Panc1 (cell line): Measurements from ENCODE around the gene RXFP4. TPM values are rescaled to one million over a fixed set of nuclear protein-coding genes. Genes with fewer than 3 reads are reported as not detected.

Experiments used
- ATAC-seq: fragments of 200-7000 bp; cut with Tn5 transposase; 2 replicates; pipeline ENCODE4 v1.9.1; 2020; ENCODE audit warnings: mild to moderate bottlenecking, moderate library complexity
- BruUV-seq: library from RNA; stranded (reverse); fragments of 400-500 nt; replicated peaks from 2 replicates; lab custom pipeline; 2021; lab: Mats Ljungman, UMichigan
- CTCF ChIA-PET: fragments of 300-600 bp; sonication (Branson Sonifier 250); formaldehyde crosslinking; loops from one replicate; lab custom pipeline; 2022; ENCODE audit warnings: antibody characterized with exemption; lab: Charles Lee
- POLR2A ChIA-PET: fragments of 300-600 bp; sonication (Branson Sonifier 250); formaldehyde crosslinking; loops from one replicate; lab custom pipeline; 2022; ENCODE audit warnings: antibody characterized with exemption; lab: Charles Lee
- DNase-seq: peaks from one replicate; pipeline ENCODE4 v3.0.0-alpha.2; 2010; ENCODE audit warnings: low read depth, low spot score
- H3K27ac ChIP-seq: 2 replicates; pipeline ENCODE4 v1.5.1; 2011; ENCODE audit warnings: mild to moderate bottlenecking, low read length, inconsistent platforms
- H3K27me3 ChIP-seq: fragments of 200-500 bp; sonication (Bioruptor generic); 2 replicates; pipeline ENCODE4 v1.6.0; 2014; ENCODE audit warnings: low read length, inconsistent platforms; ENCODE audit not compliant: control insufficient read depth, insufficient read depth
- H3K36me3 ChIP-seq: fragments of 200-500 bp; sonication (Bioruptor generic); 2 replicates; pipeline ENCODE4 v1.5.1; 2014; ENCODE audit warnings: inconsistent platforms, mild to moderate bottlenecking, low read length, moderate library complexity; ENCODE audit not compliant: control insufficient read depth, insufficient read depth
- H3K4me1 ChIP-seq: 2 replicates; pipeline ENCODE4 v1.5.1; 2011; ENCODE audit warnings: inconsistent platforms, mild to moderate bottlenecking, low read length, moderate library complexity; ENCODE audit not compliant: control insufficient read depth, insufficient read depth
- H3K4me3 ChIP-seq, 2 experiments: 2 replicates each; pipeline ENCODE4 v1.5.1; 2011 to 2012; ENCODE audit warnings: low read depth in 2 of 2, low read length in 2 of 2, mild to moderate bottlenecking in 2 of 2, inconsistent platforms in 1 of 2, moderate library complexity in 1 of 2
- H3K9me3 ChIP-seq: fragments of 200-500 bp; sonication (Bioruptor generic); 2 replicates; pipeline ENCODE4 v1.5.1; 2014; ENCODE audit warnings: low read depth, mild to moderate bottlenecking, inconsistent platforms, low read length, moderate library complexity; ENCODE audit not compliant: control insufficient read depth, insufficient read depth
- CTCF ChIP-seq: fragments of 450-650 bp; IDR thresholded peaks from 2 replicates; pipeline ENCODE4 v1.5.1; 2017; ENCODE audit warnings: mild to moderate bottlenecking
- POLR2AphosphoS5 ChIP-seq: IDR thresholded peaks from 2 replicates; pipeline ENCODE4 v1.6.1; 2012; ENCODE audit warnings: mild to moderate bottlenecking, low read depth, low read length, moderate library complexity
- REST ChIP-seq, 2 experiments: IDR thresholded peaks; 2 replicates each; pipeline ENCODE4 v1.6.1; 2011 to 2012; ENCODE audit warnings: low read depth in 2 of 2, control low read depth in 1 of 2, low read length in 1 of 2, mild to moderate bottlenecking in 1 of 2, moderate library complexity in 1 of 2; ENCODE audit not compliant: insufficient read depth in 1 of 2
- SIN3A ChIP-seq: IDR thresholded peaks from 2 replicates; pipeline ENCODE4 v1.6.1; 2012; ENCODE audit warnings: low read depth, mild to moderate bottlenecking, low read length, moderate library complexity, borderline replicate concordance; ENCODE audit not compliant: insufficient read depth
- TCF7L2 ChIP-seq: IDR thresholded peaks from 2 replicates; pipeline ENCODE4 v1.6.1; 2011; ENCODE audit warnings: mild to moderate bottlenecking, low read depth, low read length, inconsistent platforms
- in situ Hi-C: cut with HindIII; loops from 2 replicates; pipeline ENCODE4 v1.10.0; 2016; ENCODE audit warnings: low sequenced_read_pairs, low pct_unique_long_range_greater_than_20kb
- intact Hi-C: fragments of 100-400 bp; cut with micrococcal nuclease; formaldehyde crosslinking; loops from one replicate; pipeline ENCODE4 v1.10.0; 2022; ENCODE audit not compliant: unreplicated experiment
- total RNA-seq: library from RNA; stranded (reverse); gene quantifications from one replicate; pipeline ENCODE4 v1.2.1, GENCODE V29; 2021; ENCODE audit not compliant: unreplicated experiment

RXFP4 gene
- total RNA-seq, 1 experiment from 2014 or later: 8.0 TPM

GRCh38 chr1:155962599-155963211 lies 21.3 kb downstream of the RXFP4 start:
- TF ChIP-seq POLR2AphosphoS5: no peak
- no peak for TF ChIP-seq TCF7L2
- BruUV-seq: no TSS peak
- H3K27me3 ChIP-seq: no peaks in the 10 kb centered on the region
- peak overlapping the region; percentile 62; the same call in 1 of the 2 replicates for H3K27ac ChIP-seq
- peaks cover 16% of the 10 kb centered on the region for H3K36me3 ChIP-seq
- ChIA-PET POLR2A (no interaction called here), CTCF (interaction anchor here (0.6 kb wide), 1 partner anchor 45 kb away, joined by 5 read pairs; no protein-coding TSS in a partner anchor)
- intact Hi-C loops: no loop called here
- DNase-seq (no peak), ATAC-seq (peak; percentile 23)
- H3K4me3 ChIP-seq: no peak overlapping the region
- in situ Hi-C loops: no loop called here
- H3K9me3 ChIP-seq: no peaks in the 10 kb centered on the region
- peaks cover 20% of the 10 kb centered on the region for H3K4me1 ChIP-seq

GRCh38 chr1:155964193-155964592 lies 22.8 kb downstream of the RXFP4 start:
- BruUV-seq: no TSS peak
- ATAC-seq (no peak), DNase-seq (no peak)
- no peak for TF ChIP-seq TCF7L2
- TF ChIP-seq POLR2AphosphoS5: no peak
- TF ChIP-seq REST (IDR thresholded peaks at IDR 0.05; ENCODE audit: insufficient read depth in 1 of 2, low read depth in 2 of 2, low read length in 1 of 2): no peak
- no peak for TF ChIP-seq CTCF
- no peak for TF ChIP-seq SIN3A
- Histone ChIP-seq H3K27ac (no peak overlapping the region), H3K27me3 (no peaks in the 10 kb centered on the region), H3K9me3 (no peaks in the 10 kb centered on the region), H3K4me3 (no peak overlapping the region), H3K4me1 (peaks cover 35% of the 10 kb centered on the region), H3K36me3 (peaks cover 9% of the 10 kb centered on the region)
- in situ Hi-C loops: no loop called here
- intact Hi-C loops: no loop called here
- CTCF ChIA-PET: no interaction called here
- POLR2A ChIA-PET: no interaction called here

GRCh38 chr1:155966135-155966534 lies 24.7 kb downstream of the RXFP4 start:
- ATAC-seq (no peak), DNase-seq (no peak)
- Histone ChIP-seq H3K9me3 (no peaks in the 10 kb centered on the region), H3K4me3 (no peak overlapping the region), H3K4me1 (peaks cover 54% of the 10 kb centered on the region), H3K36me3 (peaks cover 9% of the 10 kb centered on the region), H3K27ac (no peak overlapping the region), H3K27me3 (no peaks in the 10 kb centered on the region)
- no peak for TF ChIP-seq CTCF
- no peak for TF ChIP-seq REST (IDR thresholded peaks at IDR 0.05; ENCODE audit: insufficient read depth in 1 of 2, low read depth in 2 of 2, low read length in 1 of 2)
- no peak for TF ChIP-seq TCF7L2
- no peak for TF ChIP-seq POLR2AphosphoS5
- no peak for TF ChIP-seq SIN3A
- intact Hi-C loops: no loop called here
- POLR2A ChIA-PET: no interaction called here
- no TSS peak for BruUV-seq
- in situ Hi-C loops: no loop called here
- CTCF ChIA-PET: interaction anchor here (0.8 to 1.3 kb wide), 3 partner anchors 12 to 97 kb away, joined by 3 to 4 read pairs (median 3); no protein-coding TSS in a partner anchor
